OCI-LY3 (cell line): ENCODE measurements around the gene LTBP1.

Source experiments
- H2AFZ ChIP-seq: fragments of 200-600, 300-600 bp; shearing (Covaris generic); 2 replicates; pipeline ENCODE4 v1.6.0; 2014; ENCODE audit warnings: antibody characterized with exemption, low read depth, low read length
- H3K27ac ChIP-seq: fragments of 200-600, 300-600 bp; sonication (generic); 2 replicates; pipeline ENCODE4 v1.5.1; 2014; ENCODE audit warnings: mild to moderate bottlenecking, low read length, moderate library complexity, mixed read lengths
- H3K27me3 ChIP-seq: fragments of 200-600, 300-600 bp; sonication (generic); 2 replicates; pipeline ENCODE4 v1.6.1; 2014; ENCODE audit warnings: low read depth, low read length, mixed read lengths
- H3K36me3 ChIP-seq: fragments of 200-600, 300-600 bp; sonication (generic); replicated peaks from 2 replicates; pipeline ENCODE3; 2014; ENCODE audit warnings: low read depth, low read length, mixed read lengths
- H3K4me1 ChIP-seq: fragments of 300-600, 200-600 bp; sonication (generic); 2 replicates; pipeline ENCODE4 v1.6.1; 2014; ENCODE audit warnings: low read length, mixed read lengths
- H3K4me2 ChIP-seq: fragments of 200-600, 300-600 bp; sonication (generic); 2 replicates; pipeline ENCODE4 v1.6.1; 2014; ENCODE audit warnings: low read length, mixed read lengths
- H3K4me3 ChIP-seq: fragments of 300-600, 200-600 bp; sonication (generic); 2 replicates; pipeline ENCODE4 v1.5.1; 2014; ENCODE audit warnings: antibody characterized with exemption, mild to moderate bottlenecking, low read length, moderate library complexity
- H3K79me2 ChIP-seq: fragments of 300-600, 200-600 bp; shearing (Covaris generic); 2 replicates; pipeline ENCODE4 v1.6.1; 2014; ENCODE audit warnings: mild to moderate bottlenecking, low read length, mixed read lengths
- H3K9ac ChIP-seq: fragments of 300-600, 200-600 bp; shearing (Covaris generic); 2 replicates; pipeline ENCODE4 v1.6.0; 2014; ENCODE audit warnings: mild to moderate bottlenecking, low read length, moderate library complexity
- H3K9me3 ChIP-seq: fragments of 200-600, 300-600 bp; shearing (Covaris generic); 2 replicates; pipeline ENCODE4 v1.6.1; 2014; ENCODE audit warnings: low read length, mixed read lengths; ENCODE audit not compliant: insufficient read depth
- H4K20me1 ChIP-seq: fragments of 200-600, 300-600 bp; sonication (generic); 2 replicates; pipeline ENCODE4 v1.6.1; 2016; ENCODE audit warnings: low read length, mixed read lengths; ENCODE audit not compliant: insufficient read depth
- EZH2phosphoT487 ChIP-seq: fragments of 200-600 bp; shearing (Covaris generic); IDR thresholded peaks from 2 replicates; pipeline ENCODE4 v1.6.1; 2018; ENCODE audit warnings: antibody characterized with exemption, mixed run types, low read depth
- TF ChIP-seq, protein P1 (sequence below): fragments of 200-600, 300-600 bp; sonication (generic); IDR thresholded peaks from 2 replicates; pipeline ENCODE4 v1.5.1; 2014; ENCODE audit warnings: antibody characterized with exemption, low read length, low read depth

Gene LTBP1

GRCh38 chr2:33145459-33145858 is 198.7 kb downstream of the LTBP1 start:
- no peaks in the 10 kb centered on the region for H3K36me3 ChIP-seq
- H4K20me1 ChIP-seq = no peaks in the 10 kb centered on the region
- H3K27me3 ChIP-seq = no peaks in the 10 kb centered on the region
- H2AFZ ChIP-seq = no peak overlapping the region
- no peak overlapping the region for H3K4me2 ChIP-seq
- no peaks in the 10 kb centered on the region for H3K4me1 ChIP-seq
- TF ChIP-seq EZH2phosphoT487 = no peak
- TF ChIP-seq, protein P1, sequence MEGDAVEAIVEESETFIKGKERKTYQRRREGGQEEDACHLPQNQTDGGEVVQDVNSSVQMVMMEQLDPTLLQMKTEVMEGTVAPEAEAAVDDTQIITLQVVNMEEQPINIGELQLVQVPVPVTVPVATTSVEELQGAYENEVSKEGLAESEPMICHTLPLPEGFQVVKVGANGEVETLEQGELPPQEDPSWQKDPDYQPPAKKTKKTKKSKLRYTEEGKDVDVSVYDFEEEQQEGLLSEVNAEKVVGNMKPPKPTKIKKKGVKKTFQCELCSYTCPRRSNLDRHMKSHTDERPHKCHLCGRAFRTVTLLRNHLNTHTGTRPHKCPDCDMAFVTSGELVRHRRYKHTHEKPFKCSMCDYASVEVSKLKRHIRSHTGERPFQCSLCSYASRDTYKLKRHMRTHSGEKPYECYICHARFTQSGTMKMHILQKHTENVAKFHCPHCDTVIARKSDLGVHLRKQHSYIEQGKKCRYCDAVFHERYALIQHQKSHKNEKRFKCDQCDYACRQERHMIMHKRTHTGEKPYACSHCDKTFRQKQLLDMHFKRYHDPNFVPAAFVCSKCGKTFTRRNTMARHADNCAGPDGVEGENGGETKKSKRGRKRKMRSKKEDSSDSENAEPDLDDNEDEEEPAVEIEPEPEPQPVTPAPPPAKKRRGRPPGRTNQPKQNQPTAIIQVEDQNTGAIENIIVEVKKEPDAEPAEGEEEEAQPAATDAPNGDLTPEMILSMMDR = no peak
- no peak overlapping the region for H3K27ac ChIP-seq
- no peak overlapping the region for H3K9ac ChIP-seq
- H3K4me3 ChIP-seq = no peak overlapping the region
- H3K79me2 ChIP-seq = no peaks in the 10 kb centered on the region
- no peaks in the 10 kb centered on the region for H3K9me3 ChIP-seq

- no peak overlapping the region for H3K9ac ChIP-seq
- no peaks in the 10 kb centered on the region for H3K36me3 ChIP-seq
- H3K4me2 ChIP-seq = no peak overlapping the region
- H3K4me1 ChIP-seq = no peaks in the 10 kb centered on the region
- no peak overlapping the region for H3K4me3 ChIP-seq
- no peaks in the 10 kb centered on the region for H3K79me2 ChIP-seq
- H3K9me3 ChIP-seq = no peaks in the 10 kb centered on the region
- TF ChIP-seq EZH2phosphoT487 = no peak
- TF ChIP-seq, protein P1 = no peak
- no peaks in the 10 kb centered on the region for H3K27me3 ChIP-seq
- H2AFZ ChIP-seq = no peak overlapping the region
- H4K20me1 ChIP-seq = no peaks in the 10 kb centered on the region
- no peak overlapping the region for H3K27ac ChIP-seq
Observed at GRCh38 chr2:33146102-33146501, 199.3 kb downstream of the LTBP1 start.

DNA sequence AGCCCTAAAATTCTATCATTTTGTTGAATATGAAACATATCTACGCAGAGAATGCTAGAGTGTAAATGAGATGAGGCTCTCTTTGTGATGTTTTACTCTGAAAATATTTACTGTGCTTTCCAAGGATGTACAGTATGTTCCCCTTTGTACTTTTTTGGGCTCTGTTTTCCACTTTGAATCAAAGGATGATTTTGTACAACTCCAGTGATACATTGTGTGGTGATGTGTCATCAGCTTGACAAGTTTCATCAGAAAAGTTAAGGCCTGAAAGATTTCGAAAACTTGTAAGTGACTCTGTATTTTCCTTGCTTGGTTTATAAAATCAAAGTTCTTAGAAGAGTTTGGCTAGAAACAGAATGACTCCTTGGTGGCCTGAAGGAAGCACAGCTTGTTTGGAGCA is 206.3 kb downstream of the LTBP1 start:
- Histone ChIP-seq H3K4me3 (no peak overlapping the region), H3K9me3 (no peaks in the 10 kb centered on the region), H3K36me3 (no peaks in the 10 kb centered on the region), H4K20me1 (no peaks in the 10 kb centered on the region), H3K9ac (no peak overlapping the region), H3K79me2 (no peaks in the 10 kb centered on the region), H2AFZ (no peak overlapping the region), H3K27ac (no peak overlapping the region), H3K4me2 (no peak overlapping the region), H3K27me3 (no peaks in the 10 kb centered on the region), H3K4me1 (no peaks in the 10 kb centered on the region)
- TF ChIP-seq, protein P1 = no peak
- TF ChIP-seq EZH2phosphoT487 = no peak

- H4K20me1 ChIP-seq = no peaks in the 10 kb centered on the region
- H3K79me2 ChIP-seq = no peaks in the 10 kb centered on the region
- H2AFZ ChIP-seq = no peak overlapping the region
- no peaks in the 10 kb centered on the region for H3K4me1 ChIP-seq
- H3K9me3 ChIP-seq = no peaks in the 10 kb centered on the region
- no peak overlapping the region for H3K4me3 ChIP-seq
- H3K27ac ChIP-seq = no peak overlapping the region
- no peak overlapping the region for H3K4me2 ChIP-seq
- H3K27me3 ChIP-seq = no peaks in the 10 kb centered on the region
- TF ChIP-seq, protein P1 = no peak
- H3K9ac ChIP-seq = no peak overlapping the region
- no peaks in the 10 kb centered on the region for H3K36me3 ChIP-seq
Observed at GRCh38 chr2:33158482-33159003, 211.8 kb downstream of the LTBP1 start.
